ENCODE results near the gene BCAT1. TPM values are rescaled to one million over a fixed set of nuclear protein-coding genes. Genes with fewer than 3 reads are reported as not detected.

BCAT1 gene
- total and polyA plus RNA-seq, 9 of the 15 experiments (the other 6 are each of a cell fraction or from before 2014, with no cell fraction given) = 38.5 to 157 (median 66.8) TPM

DNA sequence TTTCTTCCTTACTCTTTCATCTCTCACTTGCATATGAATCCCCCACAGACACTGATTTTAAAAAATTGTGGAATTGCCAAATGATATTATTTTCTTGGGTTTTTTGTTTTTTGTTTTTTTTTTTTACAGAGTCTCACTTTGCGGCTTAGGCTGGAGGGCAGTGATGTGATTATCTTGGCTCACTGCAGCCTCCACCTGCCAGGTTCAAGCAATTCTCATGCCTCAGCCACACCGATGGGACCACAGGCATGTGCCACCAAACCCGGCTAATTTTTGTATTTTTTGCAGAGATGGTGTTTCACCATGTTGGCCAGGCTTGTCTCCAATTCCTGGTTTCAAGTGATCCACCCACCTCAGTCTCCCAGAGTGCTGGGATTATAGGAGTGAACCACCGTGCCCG is 68.2 kb downstream of the BCAT1 start:
- ChIA-PET POLR2A (no interaction called here), CTCF (ENCODE audit: low intra/inter-chr PET ratio) (no interaction called here)
- Histone ChIP-seq H2AFZ (ENCODE audit: low read depth, low read length) (no peak overlapping the region), H3K9me3 (replicated peaks; ENCODE audit: control insufficient read depth, insufficient read depth, low read depth, low read length) (no peaks in the 10 kb centered on the region), H3K36me3 (ENCODE audit: control insufficient read depth, insufficient read depth, low read length) (peaks cover 62% of the 10 kb centered on the region), H3K9me1 (ENCODE audit: control insufficient read depth, insufficient read depth, low read length) (no peaks in the 10 kb centered on the region), H4K20me1 (replicated peaks; ENCODE audit: control insufficient read depth, insufficient read depth, low read length) (no peaks in the 10 kb centered on the region), H3K79me2 (ENCODE audit: control insufficient read depth, insufficient read depth, low read length) (peaks cover 17% of the 10 kb centered on the region; the same call in 2 of the 3 replicates), H3K9ac (ENCODE audit: insufficient read depth in 1 of 2, low read depth in 2 of 2, low read length in 2 of 2) (no peak overlapping the region), H3K4me1 (replicated peaks in 1 of 2; ENCODE audit: control insufficient read depth in 2 of 2, insufficient read depth in 2 of 2, low read length in 2 of 2) (no peaks in the 10 kb centered on the region), H3K27me3 (ENCODE audit: control insufficient read depth in 2 of 2, insufficient read depth in 2 of 2, low read length in 2 of 2) (no peaks in the 10 kb centered on the region), H3K27ac (ENCODE audit: extremely low read depth, low read depth, low read length) (no peak overlapping the region), H3K4me3 (no peak overlapping the region), H3K4me2 (ENCODE audit: insufficient read depth, low read length) (no peak overlapping the region)
- ATAC-seq (no peak), DNase-seq (ENCODE audit: extremely low read depth in 1 of 4, low spot score in 3 of 4) (no peak), FAIRE-seq (no peak)
- WGBS (ENCODE audit: insufficient coverage, low coverage, missing lambda C conversion rate) = 97% methylated on average over 4 of the region's 5 CpGs
- in situ Hi-C loops (cut with MboI) = no loop called here
- TF ChIP-seq SFPQ (IDR thresholded peaks at IDR 0.05; ENCODE audit: low read depth, low read length) = no peak
- TF ChIP-seq ZNF77 (CRISPR knock-in tag; IDR thresholded peaks at IDR 0.05) = no peak
- TF ChIP-seq ZNF212 (CRISPR knock-in tag; IDR thresholded peaks at IDR 0.05) = no peak
- TF ChIP-seq HLTF (IDR thresholded peaks at IDR 0.05) = no peak
- no peak for TF ChIP-seq NFIX (CRISPR knock-in tag; IDR thresholded peaks at IDR 0.05; ENCODE audit: low read depth)
- TF ChIP-seq SMARCA5 (IDR thresholded peaks at IDR 0.05) = no peak
- TF ChIP-seq HDAC3 (IDR thresholded peaks at IDR 0.05; ENCODE audit: borderline replicate concordance, partially characterized antibody) = no peak
- TF ChIP-seq RFX1 (IDR thresholded peaks at IDR 0.05) = no peak
- no peak for TF ChIP-seq RBM34 (IDR thresholded peaks at IDR 0.05; ENCODE audit: borderline replicate concordance, insufficient read depth, low read length)
- TF ChIP-seq, protein P1, sequence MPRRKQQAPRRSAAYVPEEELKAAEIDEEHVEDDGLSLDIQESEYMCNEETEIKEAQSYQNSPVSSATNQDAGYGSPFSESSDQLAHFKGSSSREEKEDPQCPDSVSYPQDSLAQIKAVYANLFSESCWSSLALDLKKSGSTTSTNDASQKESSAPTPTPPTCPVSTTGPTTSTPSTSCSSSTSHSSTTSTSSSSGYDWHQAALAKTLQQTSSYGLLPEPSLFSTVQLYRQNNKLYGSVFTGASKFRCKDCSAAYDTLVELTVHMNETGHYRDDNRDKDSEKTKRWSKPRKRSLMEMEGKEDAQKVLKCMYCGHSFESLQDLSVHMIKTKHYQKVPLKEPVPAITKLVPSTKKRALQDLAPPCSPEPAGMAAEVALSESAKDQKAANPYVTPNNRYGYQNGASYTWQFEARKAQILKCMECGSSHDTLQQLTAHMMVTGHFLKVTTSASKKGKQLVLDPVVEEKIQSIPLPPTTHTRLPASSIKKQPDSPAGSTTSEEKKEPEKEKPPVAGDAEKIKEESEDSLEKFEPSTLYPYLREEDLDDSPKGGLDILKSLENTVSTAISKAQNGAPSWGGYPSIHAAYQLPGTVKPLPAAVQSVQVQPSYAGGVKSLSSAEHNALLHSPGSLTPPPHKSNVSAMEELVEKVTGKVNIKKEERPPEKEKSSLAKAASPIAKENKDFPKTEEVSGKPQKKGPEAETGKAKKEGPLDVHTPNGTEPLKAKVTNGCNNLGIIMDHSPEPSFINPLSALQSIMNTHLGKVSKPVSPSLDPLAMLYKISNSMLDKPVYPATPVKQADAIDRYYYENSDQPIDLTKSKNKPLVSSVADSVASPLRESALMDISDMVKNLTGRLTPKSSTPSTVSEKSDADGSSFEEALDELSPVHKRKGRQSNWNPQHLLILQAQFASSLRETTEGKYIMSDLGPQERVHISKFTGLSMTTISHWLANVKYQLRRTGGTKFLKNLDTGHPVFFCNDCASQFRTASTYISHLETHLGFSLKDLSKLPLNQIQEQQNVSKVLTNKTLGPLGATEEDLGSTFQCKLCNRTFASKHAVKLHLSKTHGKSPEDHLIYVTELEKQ (CRISPR knock-in tag; IDR thresholded peaks at IDR 0.05) = no peak
- no peak for TF ChIP-seq ZNF143 (CRISPR knock-in tag; IDR thresholded peaks at IDR 0.05)
- TF ChIP-seq MCM5 (IDR thresholded peaks at IDR 0.05; ENCODE audit: low read depth) = no peak
- TF ChIP-seq, protein P2, sequence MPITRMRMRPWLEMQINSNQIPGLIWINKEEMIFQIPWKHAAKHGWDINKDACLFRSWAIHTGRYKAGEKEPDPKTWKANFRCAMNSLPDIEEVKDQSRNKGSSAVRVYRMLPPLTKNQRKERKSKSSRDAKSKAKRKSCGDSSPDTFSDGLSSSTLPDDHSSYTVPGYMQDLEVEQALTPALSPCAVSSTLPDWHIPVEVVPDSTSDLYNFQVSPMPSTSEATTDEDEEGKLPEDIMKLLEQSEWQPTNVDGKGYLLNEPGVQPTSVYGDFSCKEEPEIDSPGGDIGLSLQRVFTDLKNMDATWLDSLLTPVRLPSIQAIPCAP (CRISPR knock-in tag; IDR thresholded peaks at IDR 0.05; ENCODE audit: borderline replicate concordance) = no peak
- TF ChIP-seq CSDE1 (IDR thresholded peaks at IDR 0.05) = no peak
- TF ChIP-seq HSF4 (CRISPR knock-in tag; IDR thresholded peaks at IDR 0.05; ENCODE audit: borderline replicate concordance) = no peak
- no peak for TF ChIP-seq MEF2A (IDR thresholded peaks at IDR 0.05; ENCODE audit: control insufficient read depth, low read depth, low read length)
- no TSS peak for BruUV-seq (replicated peaks)
- intact Hi-C loops (cut with micrococcal nuclease) = no loop called here
